GM12801 (cell line): ENCODE measurements around the gene RBM33.

Experiments
- CTCF ChIP-seq: IDR thresholded peaks from one replicate; pipeline ENCODE4 v1.5.1; 2011; ENCODE audit warnings: control low read depth; ENCODE audit not compliant: insufficient read length; ENCODE audit errors: extremely low read depth

The RBM33 gene

GRCh38 chr7:155603205-155603857 is 41.1 kb upstream of the RBM33 start:
- no peak for TF ChIP-seq CTCF

DNA sequence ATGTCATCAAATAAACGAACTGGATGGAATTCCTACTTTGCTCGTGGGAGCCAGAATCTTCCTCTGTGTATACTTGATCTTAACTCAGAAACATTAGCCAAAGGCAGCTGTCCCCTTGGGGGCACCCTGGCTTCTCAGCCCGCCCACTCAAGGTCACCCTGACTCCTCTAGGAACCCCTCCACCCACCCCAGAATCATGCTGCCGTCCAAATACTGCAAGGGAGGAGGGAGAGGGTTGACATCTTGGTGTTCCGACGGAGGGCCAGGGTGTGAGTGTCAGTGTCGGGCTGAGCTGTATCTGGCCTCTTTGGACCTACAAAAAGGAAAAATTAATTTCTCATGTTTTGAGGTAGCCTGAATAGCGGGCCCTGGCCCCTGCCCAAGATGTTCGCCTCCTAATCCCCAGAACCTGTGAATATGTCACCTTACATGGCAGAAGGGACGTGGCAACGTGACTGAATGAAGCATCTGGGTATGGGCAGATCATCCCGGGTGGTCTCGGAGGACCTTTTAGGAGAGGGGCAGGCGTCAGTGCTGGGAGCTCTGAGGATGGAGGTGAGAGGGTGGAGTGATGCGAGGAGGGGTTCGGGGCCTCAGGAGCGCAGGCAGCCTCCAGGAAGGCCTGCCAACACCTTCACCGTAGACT is 40.5 kb upstream of the RBM33 start:
- no peak for TF ChIP-seq CTCF

- TF ChIP-seq CTCF = no peak
Measured at GRCh38 chr7:155604504-155604997, 39.9 kb upstream of the RBM33 start.

- no peak for TF ChIP-seq CTCF
Measured at GRCh38 chr7:155609185-155609584, 35.3 kb upstream of the RBM33 start.

DNA sequence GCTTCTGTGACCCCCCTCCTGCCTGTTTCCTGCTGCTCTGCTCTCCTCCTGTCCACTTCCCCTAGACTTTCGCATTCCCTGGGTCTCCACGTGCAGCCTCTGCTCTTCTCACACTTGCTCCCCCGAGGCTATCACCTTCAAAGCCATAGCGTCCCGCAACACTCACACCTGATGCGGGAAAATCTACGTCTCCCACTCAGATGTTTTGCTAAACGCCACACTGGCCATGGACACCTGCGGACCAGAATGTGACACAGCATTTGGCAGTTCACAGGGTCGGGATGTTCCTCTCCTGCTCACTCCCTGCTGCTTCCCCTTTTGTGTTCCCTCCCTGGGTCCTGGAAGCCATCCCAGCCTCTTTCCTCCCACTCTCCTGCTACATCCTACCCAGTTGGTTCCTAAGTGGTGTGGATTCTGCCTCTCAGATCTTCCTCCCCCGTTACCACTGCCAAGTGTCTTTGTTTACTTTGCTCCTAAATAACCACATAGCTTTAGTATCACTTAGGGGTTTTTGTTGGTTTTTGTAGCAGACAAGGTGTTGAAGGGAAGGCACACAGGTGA is 33.7 kb upstream of the RBM33 start:
- no peak for TF ChIP-seq CTCF

DNA sequence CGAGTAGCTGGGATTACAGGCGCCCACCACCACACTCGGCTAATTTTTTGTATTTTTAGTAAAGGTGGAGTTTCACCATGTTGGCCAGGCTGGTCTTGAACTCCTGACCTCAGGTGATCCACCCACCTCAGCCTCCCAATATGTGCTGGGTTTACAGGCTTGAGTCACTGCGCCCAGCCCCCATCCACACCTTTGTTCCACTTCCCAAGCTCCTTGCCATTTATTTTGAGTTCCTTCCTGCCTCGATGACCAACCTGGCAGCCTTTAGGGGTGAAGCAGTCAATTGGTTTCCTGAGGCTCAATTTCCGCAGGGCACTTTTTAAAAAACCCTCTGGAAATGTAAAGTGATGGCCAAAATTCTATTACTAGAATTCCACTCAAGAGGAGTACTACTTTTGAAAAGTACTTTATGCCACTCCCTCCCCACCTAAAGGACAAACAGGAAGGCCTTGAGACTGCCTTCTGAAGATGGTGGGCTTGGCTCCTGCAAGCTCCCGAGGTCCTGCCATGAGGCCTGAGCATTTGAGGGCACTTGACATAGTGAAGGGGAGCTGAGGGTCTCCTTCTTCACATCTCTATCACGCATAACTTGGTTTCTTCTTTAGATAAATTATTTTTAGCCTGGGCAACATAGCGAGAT is 32.5 kb upstream of the RBM33 start:
- TF ChIP-seq CTCF = no peak

DNA sequence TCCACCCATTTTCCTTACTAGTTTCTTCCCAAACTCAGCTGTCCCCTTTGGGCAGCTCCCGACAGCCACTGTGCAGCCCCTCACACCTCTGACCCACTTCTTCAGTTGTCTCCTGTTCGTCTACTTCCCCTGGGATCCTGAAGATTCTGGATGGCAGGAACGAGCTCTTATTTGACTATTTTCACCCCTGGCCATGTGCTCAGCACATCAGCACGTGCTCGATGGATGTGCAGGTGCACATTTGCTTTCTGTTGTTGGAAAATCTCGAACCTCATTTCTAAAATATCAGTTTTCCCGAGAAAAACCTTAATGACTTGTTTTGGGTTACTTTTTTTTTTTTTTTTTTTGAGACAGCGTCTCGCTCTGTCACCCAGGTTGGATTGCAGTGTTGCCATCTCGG is 31.8 kb upstream of the RBM33 start:
- TF ChIP-seq CTCF = no peak
